ENCODE results near the gene FMN1. TPM values are rescaled to one million over a fixed set of nuclear protein-coding genes. Genes with fewer than 3 reads are reported as not detected.
A peak's percentile ranks its signal among the peaks of the same experiment; 100 is the strongest.

FMN1 gene
- total RNA-seq, 2 donors from 2014 or later: 1.1 to 4.5 TPM

- peaks cover 6 to 7% of the 10 kb centered on the region in 2 donors for H3K36me3 Mint-ChIP-seq
- DNase-seq (ENCODE audit: low spot score in 2 of 2) (no peak), ATAC-seq (no peak)
- peaks cover 0 to 4% of the 10 kb centered on the region in 2 donors for H3K9me3 Mint-ChIP-seq
- H3K27ac Mint-ChIP-seq: peak overlapping the region in 1 of 2 donors; percentile 84
These were observed 125.4 kb downstream of the FMN1 start for GRCh38 chr15:33069161-33069560.

- no peak for DNase-seq (ENCODE audit: low spot score in 2 of 2)
- H3K9me3 Mint-ChIP-seq: peaks cover 0 to 4% of the 10 kb centered on the region in 2 donors
- ATAC-seq: peak in 1 of 2 donors; percentile 56
- H3K36me3 Mint-ChIP-seq: peaks cover 6 to 7% of the 10 kb centered on the region in 2 donors
- H3K27ac Mint-ChIP-seq: peak overlapping the region in 1 of 2 donors; percentile 84
These were observed 126.0 kb downstream of the FMN1 start for GRCh38 chr15:33068511-33068990.

DNA sequence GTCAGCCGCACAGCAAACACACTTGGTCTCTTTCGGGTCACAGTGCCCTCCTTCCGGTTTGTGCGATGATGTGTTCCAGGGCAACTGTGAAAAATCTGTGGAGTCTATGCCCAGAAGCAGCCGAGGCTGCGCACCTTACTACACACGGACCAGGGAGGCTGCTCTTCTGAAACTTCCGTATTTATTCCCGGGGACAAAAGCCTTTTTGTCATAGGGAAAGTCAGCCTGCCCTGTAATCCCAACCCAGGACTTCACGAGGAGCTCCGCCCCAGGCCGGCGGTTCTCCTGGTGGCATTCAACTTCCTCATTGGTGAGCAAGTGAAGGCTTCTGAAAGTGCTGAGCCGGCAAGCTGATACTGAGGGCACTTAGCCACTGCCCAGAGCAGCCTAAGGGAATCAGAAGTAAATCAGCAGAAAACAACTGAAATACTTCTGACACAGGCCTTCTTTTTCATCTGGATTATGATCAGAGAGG lies 126.5 kb downstream of the FMN1 start:
- Mint-ChIP-seq H3K27ac (peak overlapping the region; percentile 69 to 84), H3K9me3 (peaks cover 0 to 4% of the 10 kb centered on the region in 2 donors), H3K36me3 (peaks cover 6 to 7% of the 10 kb centered on the region in 2 donors)
- ATAC-seq (peak; percentile 49 to 86), DNase-seq (ENCODE audit: low spot score in 2 of 2) (peak in 1 of 2 donors; percentile 59)

- Mint-ChIP-seq H3K9me3 (peaks cover 0 to 4% of the 10 kb centered on the region in 2 donors), H3K27ac (peak overlapping the region; percentile 69 to 84), H3K36me3 (peaks cover 6 to 7% of the 10 kb centered on the region in 2 donors)
- ATAC-seq (no peak), DNase-seq (ENCODE audit: low spot score in 2 of 2) (no peak)
These were observed 127.1 kb downstream of the FMN1 start for GRCh38 chr15:33067456-33067855.

DNA sequence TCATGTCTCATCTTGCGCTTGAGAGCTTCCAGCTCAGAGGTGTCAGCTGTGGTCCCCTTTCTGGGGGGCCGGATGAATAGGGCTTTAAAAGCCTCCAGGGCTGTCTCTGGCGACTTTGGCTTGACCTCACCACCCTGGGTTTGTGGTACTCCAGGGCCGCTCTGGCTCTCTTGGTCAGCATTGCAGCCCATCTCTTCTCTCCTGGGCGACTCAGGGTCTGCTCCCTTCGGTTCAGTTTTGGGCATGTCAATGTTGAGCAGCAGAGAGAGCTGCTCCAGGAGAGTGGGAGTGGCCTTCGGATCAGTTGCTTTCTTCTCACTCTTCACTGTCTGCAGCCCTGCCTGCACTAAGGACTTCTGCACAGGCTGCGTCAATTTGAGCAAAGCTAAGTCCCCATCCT lies 127.9 kb downstream of the FMN1 start:
- Mint-ChIP-seq H3K27ac (no peak overlapping the region), H3K9me3 (peaks cover 0 to 4% of the 10 kb centered on the region in 2 donors), H3K36me3 (peaks cover 6 to 7% of the 10 kb centered on the region in 2 donors)
- DNase-seq (ENCODE audit: low spot score in 2 of 2): no peak
- no peak for ATAC-seq

DNA sequence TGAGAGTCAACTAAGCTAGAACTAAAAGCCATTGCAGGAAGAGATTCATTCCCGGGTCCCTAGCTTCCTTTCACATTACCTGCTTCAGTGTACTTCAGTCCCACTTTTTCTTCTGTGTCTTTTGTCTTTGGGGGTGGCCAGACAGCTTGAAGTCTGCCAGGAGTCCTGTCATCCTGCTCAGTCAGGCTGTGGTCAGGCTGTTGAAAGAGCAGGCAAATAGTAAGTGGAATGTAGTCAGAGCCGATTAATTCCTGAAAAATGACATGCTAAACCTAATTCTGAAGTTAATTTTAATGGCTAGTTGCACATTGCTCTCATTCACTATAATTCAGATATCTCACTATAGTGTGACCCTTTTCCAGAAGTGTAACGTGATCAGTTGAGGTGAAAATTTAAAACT lies 129.6 kb downstream of the FMN1 start:
- peaks cover 0 to 4% of the 10 kb centered on the region in 2 donors for H3K9me3 Mint-ChIP-seq
- no peak overlapping the region for H3K27ac Mint-ChIP-seq
- no peak for DNase-seq (ENCODE audit: low spot score in 2 of 2)
- no peak for ATAC-seq
- H3K36me3 Mint-ChIP-seq: peaks cover 6 to 7% of the 10 kb centered on the region in 2 donors

DNA sequence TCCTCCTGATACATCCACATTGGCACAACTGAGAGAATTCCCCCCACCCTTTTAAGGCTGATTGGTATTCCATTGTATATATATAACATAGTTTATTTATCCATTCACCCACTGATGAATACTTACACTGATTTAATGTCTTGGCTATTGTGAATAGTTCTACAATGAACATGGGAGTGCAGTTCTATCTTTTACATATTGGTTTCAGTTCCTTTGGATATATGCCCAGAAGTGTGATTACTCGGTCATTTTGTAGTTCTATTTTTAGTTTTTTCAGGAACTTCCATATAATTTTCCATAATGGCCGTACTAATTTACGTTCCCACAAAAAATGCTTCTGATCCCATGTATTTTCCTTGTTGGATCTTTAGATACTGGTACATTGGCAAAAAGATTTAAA lies 135.3 kb downstream of the FMN1 start:
- H3K9me3 Mint-ChIP-seq: no peaks in the 10 kb centered on the region
- ATAC-seq (no peak), DNase-seq (ENCODE audit: low spot score in 2 of 2) (no peak)
- H3K27ac Mint-ChIP-seq: no peak overlapping the region
- H3K36me3 Mint-ChIP-seq: peaks cover 0 to 6% of the 10 kb centered on the region in 2 donors

GRCh38 chr15:33057845-33058244 lies 136.7 kb downstream of the FMN1 start:
- no peak for DNase-seq (ENCODE audit: low spot score in 2 of 2)
- H3K9me3 Mint-ChIP-seq: no peaks in the 10 kb centered on the region
- ATAC-seq: no peak
- H3K36me3 Mint-ChIP-seq: peaks cover 0 to 6% of the 10 kb centered on the region in 2 donors
- no peak overlapping the region for H3K27ac Mint-ChIP-seq

- peaks cover 0 to 6% of the 10 kb centered on the region in 2 donors for H3K36me3 Mint-ChIP-seq
- no peak overlapping the region for H3K27ac Mint-ChIP-seq
- no peaks in the 10 kb centered on the region for H3K9me3 Mint-ChIP-seq
- ATAC-seq (no peak), DNase-seq (ENCODE audit: low spot score in 2 of 2) (no peak)
These were observed 138.6 kb downstream of the FMN1 start for GRCh38 chr15:33055962-33056361.

GRCh38 chr15:33051528-33051927 lies 143.0 kb downstream of the FMN1 start:
- ATAC-seq: no peak
- DNase-seq (ENCODE audit: low spot score in 2 of 2): no peak
- Mint-ChIP-seq H3K9me3 (peaks cover 5 to 13% of the 10 kb centered on the region in 2 donors), H3K27ac (no peak overlapping the region), H3K36me3 (peaks cover 15 to 23% of the 10 kb centered on the region in 2 donors)

DNA sequence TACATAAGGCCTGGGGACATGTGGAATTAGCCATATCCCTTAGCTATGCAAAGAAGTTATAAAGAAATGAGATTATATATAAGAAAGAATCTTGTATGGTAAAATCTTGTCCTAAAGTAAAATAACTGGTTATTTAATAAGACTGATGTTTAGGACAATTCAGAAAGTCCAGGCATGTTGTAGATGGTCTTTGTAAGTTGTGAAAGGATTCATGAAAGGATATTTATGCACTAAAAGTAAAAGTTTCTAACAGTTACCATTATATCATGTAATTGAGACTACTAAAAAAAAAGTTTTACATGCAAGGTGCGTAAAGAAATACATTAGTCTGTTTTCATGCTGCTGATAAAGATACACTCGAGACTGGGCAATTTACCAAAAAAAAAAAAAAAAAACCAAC lies 146.3 kb downstream of the FMN1 start:
- Mint-ChIP-seq H3K27ac (no peak overlapping the region), H3K36me3 (peaks cover 19 to 23% of the 10 kb centered on the region in 2 donors), H3K9me3 (peaks cover 7 to 14% of the 10 kb centered on the region in 2 donors)
- ATAC-seq (no peak), DNase-seq (ENCODE audit: low spot score in 2 of 2) (no peak)

GRCh38 chr15:33047077-33047476 lies 147.4 kb downstream of the FMN1 start:
- Mint-ChIP-seq H3K36me3 (peaks cover 23 to 24% of the 10 kb centered on the region in 2 donors), H3K27ac (peak overlapping the region in 1 of 2 donors; percentile 68), H3K9me3 (peaks cover 11 to 19% of the 10 kb centered on the region in 2 donors)
- ATAC-seq: peak in 1 of 2 donors; percentile 33
- DNase-seq (ENCODE audit: low spot score in 2 of 2): no peak

GRCh38 chr15:33046329-33046728 lies 148.2 kb downstream of the FMN1 start:
- Mint-ChIP-seq H3K9me3 (peaks cover 11 to 24% of the 10 kb centered on the region in 2 donors), H3K27ac (peak overlapping the region in 1 of 2 donors; percentile 68), H3K36me3 (peaks cover 23 to 24% of the 10 kb centered on the region in 2 donors)
- no peak for ATAC-seq
- DNase-seq (ENCODE audit: low spot score in 2 of 2): no peak

GRCh38 chr15:33045066-33045810 lies 149.3 kb downstream of the FMN1 start:
- Mint-ChIP-seq H3K9me3 (peaks cover 11 to 24% of the 10 kb centered on the region in 2 donors), H3K27ac (no peak overlapping the region), H3K36me3 (peaks cover 23 to 24% of the 10 kb centered on the region in 2 donors)
- DNase-seq (ENCODE audit: low spot score in 2 of 2) (no peak), ATAC-seq (no peak)

GRCh38 chr15:33044598-33044997 lies 149.9 kb downstream of the FMN1 start:
- H3K27ac Mint-ChIP-seq: no peak overlapping the region
- H3K36me3 Mint-ChIP-seq: peaks cover 19 to 24% of the 10 kb centered on the region in 2 donors
- no peak for ATAC-seq
- DNase-seq (ENCODE audit: low spot score in 2 of 2): no peak
- peaks cover 11 to 24% of the 10 kb centered on the region in 2 donors for H3K9me3 Mint-ChIP-seq

- H3K36me3 Mint-ChIP-seq: peaks cover 11 to 21% of the 10 kb centered on the region in 2 donors
- no peak for DNase-seq (ENCODE audit: low spot score in 2 of 2)
- H3K27ac Mint-ChIP-seq: no peak overlapping the region
- H3K9me3 Mint-ChIP-seq: peaks cover 10 to 22% of the 10 kb centered on the region in 2 donors
- ATAC-seq: no peak
These were observed 150.9 kb downstream of the FMN1 start for GRCh38 chr15:33043636-33044035.

DNA sequence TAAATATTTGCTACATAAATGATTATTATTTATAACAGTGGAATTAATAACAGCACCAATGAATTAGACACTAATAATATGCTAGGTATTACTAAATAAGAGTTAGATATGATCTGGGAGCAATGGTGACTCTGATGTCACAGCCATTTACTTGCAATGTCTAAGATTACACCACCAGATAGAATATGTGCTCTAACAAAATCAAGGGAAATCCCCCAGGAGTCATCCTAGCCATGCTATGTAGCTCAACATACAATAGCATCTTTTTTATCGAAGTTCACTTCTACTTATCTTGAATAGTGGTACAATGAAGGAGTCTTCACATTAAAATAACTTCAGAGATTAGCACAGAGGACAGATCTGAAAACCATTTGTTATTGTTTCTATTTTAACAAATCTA lies 154.0 kb downstream of the FMN1 start:
- DNase-seq (ENCODE audit: low spot score in 2 of 2): no peak
- Mint-ChIP-seq H3K27ac (no peak overlapping the region), H3K36me3 (peaks cover 0 to 9% of the 10 kb centered on the region in 2 donors), H3K9me3 (peaks cover 6 to 10% of the 10 kb centered on the region in 2 donors)
- ATAC-seq: peak in 1 of 2 donors; percentile 61

Measured in activated naive CD4-positive, alpha-beta T cell treated with anti-CD3 and anti-CD28 coated beads, Interleukin-2, amount 50 U/mL, for 72 hours (primary cell).